ENCODE results near the gene PPBP.
"Not testable (repeated sequence)": the region's sequence is repeated elsewhere in the genome, so short reads cannot be mapped to it uniquely, and the experiment has no call there.

PPBP gene

DNA sequence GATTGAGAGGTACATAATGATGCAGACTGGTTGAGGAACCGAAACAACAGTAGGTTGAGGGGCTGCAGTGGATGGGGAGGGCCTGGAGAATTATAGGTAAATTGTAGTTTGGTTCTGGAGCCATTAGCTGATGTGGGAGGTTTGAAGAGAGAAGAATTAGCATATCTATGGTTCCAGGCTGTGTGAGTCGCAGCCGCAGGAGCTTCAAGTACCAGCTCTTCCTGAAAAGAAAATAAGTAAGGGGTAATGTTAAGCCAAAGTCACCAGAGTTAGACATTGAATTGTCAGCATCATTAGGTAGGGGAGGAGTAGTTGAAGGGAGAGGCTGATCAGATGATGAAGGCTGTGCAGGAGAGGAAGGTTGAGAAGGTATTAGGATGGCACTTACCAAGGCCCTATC, 35.6 kb downstream of the PPBP start:
- H3K4me3 ChIP-seq (ENCODE audit: low read depth, low read length), result no peak overlapping the region
- H3K27ac ChIP-seq, result no peak overlapping the region
- in situ Hi-C loops (cut with HindIII; ENCODE audit: low pct_ligation_motif_present, low sequenced_read_pairs), result no loop called here
- DNase-seq, result no peak
- H3K27me3 ChIP-seq (replicated peaks), result no peaks in the 10 kb centered on the region
- H3K36me3 ChIP-seq (replicated peaks), result no peaks in the 10 kb centered on the region
- TF ChIP-seq, protein P1, sequence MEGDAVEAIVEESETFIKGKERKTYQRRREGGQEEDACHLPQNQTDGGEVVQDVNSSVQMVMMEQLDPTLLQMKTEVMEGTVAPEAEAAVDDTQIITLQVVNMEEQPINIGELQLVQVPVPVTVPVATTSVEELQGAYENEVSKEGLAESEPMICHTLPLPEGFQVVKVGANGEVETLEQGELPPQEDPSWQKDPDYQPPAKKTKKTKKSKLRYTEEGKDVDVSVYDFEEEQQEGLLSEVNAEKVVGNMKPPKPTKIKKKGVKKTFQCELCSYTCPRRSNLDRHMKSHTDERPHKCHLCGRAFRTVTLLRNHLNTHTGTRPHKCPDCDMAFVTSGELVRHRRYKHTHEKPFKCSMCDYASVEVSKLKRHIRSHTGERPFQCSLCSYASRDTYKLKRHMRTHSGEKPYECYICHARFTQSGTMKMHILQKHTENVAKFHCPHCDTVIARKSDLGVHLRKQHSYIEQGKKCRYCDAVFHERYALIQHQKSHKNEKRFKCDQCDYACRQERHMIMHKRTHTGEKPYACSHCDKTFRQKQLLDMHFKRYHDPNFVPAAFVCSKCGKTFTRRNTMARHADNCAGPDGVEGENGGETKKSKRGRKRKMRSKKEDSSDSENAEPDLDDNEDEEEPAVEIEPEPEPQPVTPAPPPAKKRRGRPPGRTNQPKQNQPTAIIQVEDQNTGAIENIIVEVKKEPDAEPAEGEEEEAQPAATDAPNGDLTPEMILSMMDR (IDR thresholded peaks at IDR 0.05; ENCODE audit: low read depth, low read length, missing control alignments), result no peak

- H3K27ac ChIP-seq; H3K27me3 ChIP-seq (replicated peaks); H3K4me3 ChIP-seq (ENCODE audit: low read depth, low read length); DNase-seq; in situ Hi-C loops (cut with HindIII; ENCODE audit: low pct_ligation_motif_present, low sequenced_read_pairs); H3K36me3 ChIP-seq (replicated peaks): not testable (repeated sequence)
Observed at GRCh38 chr4:73950376-73950920, 37.5 kb downstream of the PPBP start.

- Histone ChIP-seq H3K27ac (no peak overlapping the region), H3K27me3 (replicated peaks) (no peaks in the 10 kb centered on the region), H3K36me3 (replicated peaks) (no peaks in the 10 kb centered on the region), H3K4me3 (ENCODE audit: low read depth, low read length) (no peak overlapping the region)
- no peak for DNase-seq
- TF ChIP-seq, protein P1 (IDR thresholded peaks at IDR 0.05; ENCODE audit: low read depth, low read length, missing control alignments), result no peak
- in situ Hi-C loops (cut with HindIII; ENCODE audit: low pct_ligation_motif_present, low sequenced_read_pairs), result no loop called here
Observed at GRCh38 chr4:73948990-73949706, 38.8 kb downstream of the PPBP start.

- no peak overlapping the region for H3K4me3 ChIP-seq (ENCODE audit: low read depth, low read length)
- DNase-seq, result no peak
- H3K36me3 ChIP-seq (replicated peaks), result no peaks in the 10 kb centered on the region
- TF ChIP-seq, protein P1 (IDR thresholded peaks at IDR 0.05; ENCODE audit: low read depth, low read length, missing control alignments), result no peak
- H3K27me3 ChIP-seq (replicated peaks), result no peaks in the 10 kb centered on the region
- no peak overlapping the region for H3K27ac ChIP-seq
- in situ Hi-C loops (cut with HindIII; ENCODE audit: low pct_ligation_motif_present, low sequenced_read_pairs), result no loop called here
Observed at GRCh38 chr4:73948291-73948690, 39.7 kb downstream of the PPBP start.

GRCh38 chr4:73947239-73947985, 40.6 kb downstream of the PPBP start:
- Histone ChIP-seq H3K27me3 (replicated peaks) (no peaks in the 10 kb centered on the region), H3K4me3 (ENCODE audit: low read depth, low read length) (no peak overlapping the region), H3K27ac (no peak overlapping the region), H3K36me3 (replicated peaks) (no peaks in the 10 kb centered on the region)
- TF ChIP-seq, protein P1 (IDR thresholded peaks at IDR 0.05; ENCODE audit: low read depth, low read length, missing control alignments), result no peak
- in situ Hi-C loops (cut with HindIII; ENCODE audit: low pct_ligation_motif_present, low sequenced_read_pairs), result no loop called here
- no peak for DNase-seq

DNA sequence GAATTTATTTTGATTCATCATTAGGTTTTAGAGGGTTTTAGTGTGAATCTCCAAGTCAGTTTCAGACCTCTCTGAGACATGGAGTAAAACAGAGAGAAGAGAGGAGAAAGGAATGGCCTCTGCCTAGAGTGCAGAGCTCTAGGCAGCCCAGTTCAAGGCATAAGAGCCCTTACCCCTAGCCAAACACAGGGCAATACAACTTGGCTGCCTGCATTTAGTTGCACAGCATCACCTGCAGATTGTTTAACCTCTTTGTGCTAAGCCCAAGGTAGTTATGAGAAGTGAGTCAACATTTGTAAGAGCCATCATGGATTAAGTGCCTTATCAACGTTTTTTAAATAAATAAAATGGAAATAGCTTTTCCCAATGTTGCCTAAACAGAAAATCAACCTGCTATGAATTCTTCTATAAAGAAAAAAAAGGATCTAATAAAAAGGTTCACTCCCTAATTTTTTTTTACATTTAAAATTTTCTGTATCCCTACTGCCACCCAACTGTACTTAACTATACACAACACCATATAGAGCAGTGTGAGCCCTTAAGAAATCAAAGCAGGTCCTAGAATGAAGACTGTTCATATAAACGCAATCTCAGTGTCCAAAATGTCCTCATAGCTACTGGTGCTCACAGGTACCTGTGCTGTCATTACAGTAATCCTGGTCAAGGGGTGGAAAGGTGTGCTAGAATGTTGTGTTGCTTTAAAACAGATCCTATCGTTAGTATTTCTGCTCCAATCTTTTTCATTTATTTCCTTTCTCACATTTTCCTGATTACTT, 42.1 kb downstream of the PPBP start:
- no peak for DNase-seq
- Histone ChIP-seq H3K27me3 (replicated peaks) (no peaks in the 10 kb centered on the region), H3K27ac (no peak overlapping the region), H3K4me3 (ENCODE audit: low read depth, low read length) (no peak overlapping the region), H3K36me3 (replicated peaks) (no peaks in the 10 kb centered on the region)
- TF ChIP-seq, protein P1 (IDR thresholded peaks at IDR 0.05; ENCODE audit: low read depth, low read length, missing control alignments), result no peak
- in situ Hi-C loops (cut with HindIII; ENCODE audit: low pct_ligation_motif_present, low sequenced_read_pairs), result no loop called here
